HG02852 (cell line): ENCODE measurements around the gene CLIC4.
"Not testable (repeated sequence)": the region's sequence is repeated elsewhere in the genome, so short reads cannot be mapped to it uniquely, and the experiment has no call there.

ENCODE experiments used
- ATAC-seq: cut with Tn5 transposase; IDR thresholded peaks from one replicate; pipeline ENCODE4 v1.9.1; 2021; ENCODE audit warnings: mild to moderate bottlenecking, moderate library complexity; ENCODE audit not compliant: unreplicated experiment

Gene CLIC4

GRCh38 chr1:24743404-24744211 lies 1.6 kb upstream of the CLIC4 start:
- no peak for ATAC-seq

- ATAC-seq = peak; percentile 6
Observed at GRCh38 chr1:24745711-24746413, 615 bp downstream of the CLIC4 start.

GRCh38 chr1:24748191-24749121 lies 3.2 kb downstream of the CLIC4 start:
- no peak for ATAC-seq

- no peak for ATAC-seq
Observed at GRCh38 chr1:24749252-24749651, 4.0 kb downstream of the CLIC4 start.

- ATAC-seq = no peak
Observed at GRCh38 chr1:24749886-24750285, 4.6 kb downstream of the CLIC4 start.

GRCh38 chr1:24751833-24752232 lies 6.6 kb downstream of the CLIC4 start:
- no peak for ATAC-seq

GRCh38 chr1:24752305-24752704 lies 7.1 kb downstream of the CLIC4 start:
- ATAC-seq = no peak

- ATAC-seq = no peak
Observed at GRCh38 chr1:24754229-24754628, 9.0 kb downstream of the CLIC4 start.

GRCh38 chr1:24755323-24755722 lies 10.1 kb downstream of the CLIC4 start:
- ATAC-seq = not testable (repeated sequence)

- ATAC-seq = no peak
Observed at GRCh38 chr1:24756395-24756794, 11.1 kb downstream of the CLIC4 start.

- no peak for ATAC-seq
Observed at GRCh38 chr1:24759492-24759891, 14.2 kb downstream of the CLIC4 start.

GRCh38 chr1:24761582-24761981 lies 16.3 kb downstream of the CLIC4 start:
- ATAC-seq = no peak

- ATAC-seq = no peak
Observed at GRCh38 chr1:24762133-24762676, 17.0 kb downstream of the CLIC4 start.

- ATAC-seq = no peak
Observed at GRCh38 chr1:24763671-24764070, 18.4 kb downstream of the CLIC4 start.

- ATAC-seq = no peak
Observed at GRCh38 chr1:24764439-24764838, 19.2 kb downstream of the CLIC4 start.

GRCh38 chr1:24764848-24765247 lies 19.6 kb downstream of the CLIC4 start:
- ATAC-seq = no peak

GRCh38 chr1:24765308-24765988 lies 20.2 kb downstream of the CLIC4 start:
- no peak for ATAC-seq

- ATAC-seq = no peak
Observed at GRCh38 chr1:24767351-24767750, 22.1 kb downstream of the CLIC4 start.

- ATAC-seq = no peak
Observed at GRCh38 chr1:24768873-24769605, 23.8 kb downstream of the CLIC4 start.
